GM19324 (cell line): Measurements from ENCODE around the gene HYCC1.
"Not testable (repeated sequence)": the region's sequence is repeated elsewhere in the genome, so short reads cannot be mapped to it uniquely, and the experiment has no call there.

Experiments used
- ATAC-seq: cut with Tn5 transposase; IDR thresholded peaks from one replicate; pipeline ENCODE4 v1.9.1; 2021; ENCODE audit warnings: mild to moderate bottlenecking, moderate library complexity; ENCODE audit not compliant: unreplicated experiment, low FRiP score

Gene HYCC1

DNA sequence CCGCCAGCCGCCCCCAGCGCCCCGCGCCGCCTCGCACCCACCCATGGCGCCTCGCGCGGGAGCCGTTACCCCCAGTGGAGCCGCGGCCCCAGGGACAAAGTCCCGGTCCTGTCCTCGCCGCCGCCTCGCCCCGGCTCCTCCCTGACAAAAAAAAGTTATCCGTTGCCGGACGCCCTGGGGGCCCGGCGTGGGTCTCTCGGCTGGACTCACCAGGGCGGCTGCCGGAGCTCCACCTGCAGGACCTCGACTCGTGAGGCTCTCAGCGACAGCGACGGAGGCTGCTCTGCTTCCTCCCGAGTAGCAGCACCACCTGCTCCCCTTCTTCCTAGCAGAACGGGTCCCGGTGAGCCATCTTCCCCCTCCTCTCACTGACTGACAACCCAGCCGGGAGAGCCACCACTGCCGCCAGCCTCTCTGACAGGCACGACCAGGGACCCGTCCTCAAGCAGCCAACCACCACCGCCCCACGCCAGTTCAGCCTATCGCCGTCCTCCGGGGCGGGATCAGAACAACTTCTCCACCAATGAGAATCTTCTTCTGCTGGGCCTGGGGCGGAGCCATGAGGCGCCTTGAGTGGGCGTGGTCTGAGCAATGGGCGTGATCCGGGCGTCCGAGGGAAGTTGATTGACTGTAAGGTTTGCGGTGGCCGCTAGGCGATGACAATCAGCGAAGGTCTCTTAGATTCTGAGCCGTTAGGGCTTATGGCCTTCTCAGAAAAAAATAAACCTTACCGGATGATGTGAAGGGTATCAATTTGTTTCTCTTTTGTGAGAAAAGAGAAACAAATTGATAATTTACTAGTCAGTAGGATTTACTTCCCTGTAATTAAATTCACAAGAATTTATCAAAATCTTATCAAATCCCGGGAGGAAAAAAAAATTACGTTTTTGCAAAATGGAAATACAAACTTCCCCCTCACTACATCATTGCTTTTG is at the start of gene HYCC1:
Gene HYCC1, minus strand, starts transcription at position 416 of the 935 bp plus-strand sequence. CDS start 23,019 bp downstream, outside the sequence.
- ATAC-seq = peak; percentile 98

- ATAC-seq = no peak
Measured at GRCh38 chr7:23062452-23062851, 48.5 kb upstream of the HYCC1 start.

DNA sequence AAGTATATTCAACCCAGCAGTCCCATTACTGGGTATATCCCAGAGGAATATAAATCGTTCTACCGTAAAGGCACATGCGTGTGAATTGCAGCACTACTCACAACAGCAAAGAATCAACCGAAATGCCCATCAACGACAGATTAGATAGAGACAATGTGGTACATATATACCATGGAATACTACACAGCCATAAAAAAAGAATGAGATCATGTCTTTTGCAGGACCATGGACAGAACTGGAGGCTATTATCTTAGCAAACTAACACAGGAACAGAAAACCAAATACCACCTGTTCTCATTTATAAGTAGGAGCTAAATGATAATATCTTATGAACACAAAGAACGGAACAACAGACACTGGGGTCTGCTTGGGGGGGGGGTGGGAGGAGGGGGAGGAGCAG is 47.4 kb upstream of the HYCC1 start:
- ATAC-seq = no peak

DNA sequence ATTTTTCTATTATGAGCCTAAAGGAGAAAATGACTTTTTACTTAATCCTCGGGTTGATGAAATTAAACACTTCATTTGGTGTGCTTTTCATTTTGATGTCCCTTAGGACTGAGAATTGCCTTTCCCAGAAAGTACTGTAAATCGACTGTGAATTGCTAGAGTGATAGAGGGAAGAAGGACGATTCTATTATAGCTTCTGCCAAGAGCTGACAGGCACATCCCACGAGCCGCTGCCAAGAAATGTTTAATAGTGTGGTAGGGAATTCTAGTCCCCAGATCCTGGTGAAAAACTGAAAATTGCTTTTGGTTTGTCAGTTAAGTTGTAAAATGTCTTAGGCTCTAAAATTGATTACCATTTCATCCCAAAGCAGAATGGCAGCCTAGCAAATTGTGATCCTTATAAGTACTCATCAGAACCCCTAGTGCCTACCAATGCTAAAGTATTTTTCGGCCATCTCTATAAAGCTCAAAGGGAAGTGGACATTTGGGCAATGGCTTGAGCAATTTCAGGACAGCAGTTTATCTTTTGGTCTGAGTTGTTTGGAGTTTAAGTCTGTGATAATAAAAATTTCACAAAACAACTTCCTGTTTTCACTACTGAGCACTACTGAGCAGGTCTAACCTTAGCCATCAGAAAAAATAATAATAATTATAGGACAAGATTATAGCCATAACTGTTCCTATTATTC is 44.6 kb upstream of the HYCC1 start:
- no peak for ATAC-seq

DNA sequence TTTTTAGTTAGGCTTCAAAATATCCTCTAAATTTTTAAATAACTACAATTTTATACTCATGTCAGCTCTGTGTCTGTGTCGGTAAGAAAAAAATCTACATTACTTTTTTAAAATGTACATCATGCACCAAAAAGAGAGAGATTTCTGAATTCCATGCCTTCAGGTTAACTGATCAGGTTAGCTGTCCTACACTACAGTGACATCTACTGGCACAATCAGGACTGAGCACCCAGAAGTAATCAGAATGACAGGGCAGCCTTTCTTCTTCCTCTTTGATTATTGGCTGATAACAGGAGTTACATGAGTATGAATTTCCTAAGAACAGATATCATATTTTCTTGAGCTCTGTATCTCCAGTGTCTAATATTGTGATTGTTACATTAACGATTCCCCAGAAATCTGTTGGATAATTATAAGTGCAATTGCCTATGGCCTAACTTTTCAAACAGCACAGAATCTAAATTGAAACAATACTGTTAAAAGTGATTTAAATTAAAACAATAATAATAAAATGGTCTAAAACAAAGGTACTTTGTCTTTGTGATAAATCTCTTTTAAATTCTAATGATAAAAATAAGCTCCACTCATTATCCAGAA is 41.8 kb upstream of the HYCC1 start:
- no peak for ATAC-seq

GRCh38 chr7:23051124-23051485 is 37.2 kb upstream of the HYCC1 start:
- ATAC-seq = not testable (repeated sequence)

DNA sequence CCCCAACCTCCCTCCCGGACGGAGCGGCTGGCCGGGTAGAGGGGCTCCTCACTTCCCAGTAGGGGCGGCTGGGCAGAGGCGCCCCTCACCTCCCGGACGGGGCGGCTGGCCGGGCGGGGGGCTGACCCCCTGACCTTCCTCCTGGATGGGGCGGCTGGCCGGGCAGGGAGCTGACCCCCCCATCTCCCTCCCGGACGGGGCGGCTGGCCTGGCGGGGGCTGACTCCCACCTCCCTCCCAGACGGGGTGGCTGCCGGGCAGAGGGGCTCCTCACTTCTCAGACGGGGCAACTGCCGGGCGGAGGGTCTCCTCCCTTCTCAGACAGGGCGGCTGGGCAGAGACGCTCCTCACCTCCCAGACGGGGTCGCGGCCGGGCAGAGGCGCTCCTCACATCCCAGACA is 32.4 kb upstream of the HYCC1 start:
- ATAC-seq = not testable (repeated sequence)

- not testable (repeated sequence) for ATAC-seq
Measured at GRCh38 chr7:23045086-23045485, 31.2 kb upstream of the HYCC1 start.

GRCh38 chr7:23044581-23044980 is 30.7 kb upstream of the HYCC1 start:
- no peak for ATAC-seq

- ATAC-seq = no peak
Measured at GRCh38 chr7:23043441-23043840, 29.5 kb upstream of the HYCC1 start.

- not testable (repeated sequence) for ATAC-seq
Measured at GRCh38 chr7:23039674-23040073, 25.7 kb upstream of the HYCC1 start.

GRCh38 chr7:23035542-23036371 is 21.8 kb upstream of the HYCC1 start:
- ATAC-seq = not testable (repeated sequence)

GRCh38 chr7:23027261-23027660 is 13.3 kb upstream of the HYCC1 start:
- ATAC-seq = no peak

GRCh38 chr7:23026164-23026563 is 12.2 kb upstream of the HYCC1 start:
- ATAC-seq = no peak

GRCh38 chr7:23024454-23024853 is 10.5 kb upstream of the HYCC1 start:
- ATAC-seq = no peak

GRCh38 chr7:23022851-23023250 is 8.9 kb upstream of the HYCC1 start:
- ATAC-seq = no peak

DNA sequence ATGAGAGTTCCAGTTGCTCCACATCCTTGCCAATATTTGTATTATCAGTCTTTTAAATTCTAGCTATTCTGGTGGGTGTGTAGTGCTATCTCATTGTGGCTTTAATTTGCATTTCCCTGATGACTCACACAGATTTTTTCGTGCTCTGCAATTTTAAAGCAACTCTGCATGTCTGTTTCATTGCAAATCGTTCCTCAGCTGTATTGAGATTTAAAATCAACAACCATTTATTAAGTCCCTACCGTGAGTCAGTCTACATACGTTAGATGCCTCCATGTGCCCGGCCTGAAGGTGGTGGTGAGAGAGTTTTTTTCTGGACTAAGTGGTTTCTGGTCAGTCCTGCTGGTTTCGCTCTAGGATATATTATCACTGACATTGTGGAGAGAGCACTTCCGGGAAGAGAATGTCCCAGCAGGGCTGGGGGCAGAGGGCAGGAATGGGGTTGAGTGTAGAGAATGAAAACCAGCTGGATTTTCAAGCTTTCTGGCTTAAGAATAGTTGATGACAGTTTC is 8.4 kb upstream of the HYCC1 start:
- no peak for ATAC-seq

GRCh38 chr7:23021596-23021995 is 7.7 kb upstream of the HYCC1 start:
- ATAC-seq = no peak

DNA sequence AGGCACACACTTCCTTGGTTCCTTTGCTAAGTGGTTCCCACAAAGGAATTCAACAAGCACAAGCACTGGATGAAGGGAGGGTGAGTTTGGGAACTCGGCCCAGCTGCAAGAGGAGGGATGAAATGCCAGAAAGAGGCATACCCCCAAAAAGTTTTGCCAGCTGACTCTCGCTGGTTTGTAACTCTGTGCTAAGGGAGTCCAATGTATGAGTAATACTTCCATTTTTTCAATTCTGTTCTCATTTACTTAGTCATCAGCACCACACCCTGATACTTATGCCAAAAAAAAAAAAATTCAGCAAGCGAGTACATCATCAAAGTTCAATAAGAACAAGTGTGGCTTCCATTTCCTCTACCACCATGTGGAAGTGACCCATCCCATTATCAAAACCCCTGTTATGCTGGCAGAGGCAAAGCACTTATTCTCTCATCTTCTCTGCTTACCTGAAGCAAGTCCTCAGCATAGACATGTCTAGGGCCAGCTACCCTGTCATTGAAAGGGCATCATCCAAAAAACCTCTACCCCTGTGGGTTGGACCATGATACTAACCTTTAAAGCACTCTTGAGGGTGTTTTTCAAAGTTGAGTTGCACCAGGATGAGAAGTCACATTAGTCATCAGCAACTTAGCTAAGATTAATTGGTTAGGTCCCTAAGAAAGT is 6.9 kb upstream of the HYCC1 start:
- no peak for ATAC-seq

DNA sequence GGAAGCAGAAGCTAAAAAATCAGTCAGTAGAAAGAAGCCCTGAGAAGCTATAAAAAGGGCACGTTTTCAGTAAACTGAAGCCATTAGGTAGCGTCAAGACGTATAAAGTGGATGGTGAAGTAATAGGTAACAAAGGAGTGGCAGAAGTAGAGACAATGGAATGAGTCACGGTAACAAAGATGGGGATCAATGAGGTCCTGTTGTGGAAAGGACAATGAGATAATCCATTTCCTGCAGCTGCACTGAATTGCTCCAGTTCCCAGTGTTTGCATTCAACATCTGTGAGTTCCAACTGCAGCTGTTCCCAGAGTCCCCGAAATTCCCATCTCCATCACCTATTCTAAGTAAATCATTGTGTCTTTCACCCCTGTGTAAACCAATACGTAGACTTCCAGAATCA is 4.8 kb upstream of the HYCC1 start:
- no peak for ATAC-seq
